HG02798 (cell line): ENCODE data around the gene VPS52.

Source experiments
- ATAC-seq: cut with Tn5 transposase; IDR thresholded peaks from one replicate; pipeline ENCODE4 v1.9.1; 2021; ENCODE audit warnings: mild to moderate bottlenecking; ENCODE audit not compliant: unreplicated experiment, poor library complexity

Gene VPS52, protein sequence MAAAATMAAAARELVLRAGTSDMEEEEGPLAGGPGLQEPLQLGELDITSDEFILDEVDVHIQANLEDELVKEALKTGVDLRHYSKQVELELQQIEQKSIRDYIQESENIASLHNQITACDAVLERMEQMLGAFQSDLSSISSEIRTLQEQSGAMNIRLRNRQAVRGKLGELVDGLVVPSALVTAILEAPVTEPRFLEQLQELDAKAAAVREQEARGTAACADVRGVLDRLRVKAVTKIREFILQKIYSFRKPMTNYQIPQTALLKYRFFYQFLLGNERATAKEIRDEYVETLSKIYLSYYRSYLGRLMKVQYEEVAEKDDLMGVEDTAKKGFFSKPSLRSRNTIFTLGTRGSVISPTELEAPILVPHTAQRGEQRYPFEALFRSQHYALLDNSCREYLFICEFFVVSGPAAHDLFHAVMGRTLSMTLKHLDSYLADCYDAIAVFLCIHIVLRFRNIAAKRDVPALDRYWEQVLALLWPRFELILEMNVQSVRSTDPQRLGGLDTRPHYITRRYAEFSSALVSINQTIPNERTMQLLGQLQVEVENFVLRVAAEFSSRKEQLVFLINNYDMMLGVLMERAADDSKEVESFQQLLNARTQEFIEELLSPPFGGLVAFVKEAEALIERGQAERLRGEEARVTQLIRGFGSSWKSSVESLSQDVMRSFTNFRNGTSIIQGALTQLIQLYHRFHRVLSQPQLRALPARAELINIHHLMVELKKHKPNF

GRCh38 chr6:33271468-33272274 is at the start of gene VPS52, which contains the start of gene RPS18:
Gene VPS52 (minus strand): TSS chr6:33271876. CDS start chr6:33271675, 201 bp downstream.
Gene RPS18 (plus strand): TSS chr6:33272075. CDS start chr6:33272120, 45 bp downstream.
- peak; percentile 90 for ATAC-seq

GRCh38 chr6:33321227-33321626 is 49.6 kb upstream of the VPS52 start:
- no peak for ATAC-seq

DNA sequence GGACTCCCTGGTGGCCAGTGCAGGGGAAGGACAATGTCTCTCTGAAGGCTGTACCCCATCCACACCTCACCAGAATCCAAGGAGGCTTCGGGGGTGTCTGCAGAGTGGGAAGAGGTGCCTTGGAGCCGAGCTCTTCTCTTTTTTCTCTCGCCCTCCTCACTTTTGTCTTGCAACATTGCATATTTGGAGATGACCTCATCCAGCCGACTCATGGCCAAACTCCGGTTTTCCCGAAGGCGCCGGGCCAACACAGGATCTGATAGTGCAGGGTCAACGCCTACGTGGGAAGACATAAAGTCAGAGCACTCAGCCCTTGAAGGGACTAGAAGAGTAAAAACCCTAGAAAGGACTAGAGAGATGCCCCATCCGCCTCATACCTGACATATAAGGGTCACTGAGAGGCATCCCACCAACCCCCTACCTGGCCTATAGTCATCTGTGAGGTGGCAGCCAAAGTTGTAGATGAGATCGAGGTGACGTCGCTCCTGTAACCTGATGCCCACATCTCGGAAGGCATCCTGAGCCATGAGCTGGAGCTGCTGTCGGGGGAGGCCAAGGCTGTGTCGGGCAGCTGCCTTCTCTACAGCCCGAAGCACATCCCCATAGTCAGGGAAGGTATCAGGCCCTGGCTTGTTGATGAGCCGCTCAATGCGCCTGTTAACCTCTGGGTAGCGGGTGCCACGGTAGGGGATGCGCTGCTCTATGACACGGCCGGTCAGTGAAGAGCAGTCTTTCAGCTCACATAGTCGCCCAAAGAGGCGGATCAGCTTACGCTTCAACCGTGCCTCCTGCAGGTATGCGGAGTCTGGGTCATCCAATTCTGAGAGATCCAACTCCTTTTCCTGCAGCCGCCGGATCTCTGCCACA is 48.9 kb upstream of the VPS52 start:
- ATAC-seq = no peak

GRCh38 chr6:33319939-33320314 is 48.3 kb upstream of the VPS52 start:
- no peak for ATAC-seq

DNA sequence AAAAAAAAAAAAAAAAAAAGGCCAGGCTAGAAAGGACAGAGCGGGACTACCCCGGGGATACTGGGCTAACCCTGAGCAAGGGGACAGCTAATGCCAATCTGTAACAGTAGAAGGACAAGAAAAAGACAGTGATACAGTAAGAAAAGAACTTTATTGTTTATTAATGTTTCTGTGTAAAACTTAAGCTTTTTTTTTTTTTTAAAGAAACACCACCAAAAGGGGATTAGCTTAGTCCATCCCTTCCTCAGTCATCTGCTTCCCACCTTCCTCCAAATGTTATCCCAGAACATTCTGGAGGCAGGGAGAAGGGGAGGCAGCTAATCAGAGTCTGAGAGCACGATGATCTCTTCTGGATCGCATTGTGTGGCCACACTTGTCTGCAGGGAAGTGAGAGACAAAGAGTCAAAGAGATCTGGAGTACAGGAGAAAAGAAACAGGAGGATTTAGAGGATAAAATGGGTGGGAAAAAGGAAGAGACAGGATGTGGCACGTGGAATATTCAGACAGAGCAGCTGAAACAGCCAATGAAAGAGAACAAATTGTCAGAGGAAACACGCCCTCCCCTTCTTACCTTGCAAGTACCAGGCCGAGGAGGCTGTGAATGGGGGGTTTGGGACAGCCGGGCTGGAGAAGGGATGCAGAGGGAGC is 46.9 kb upstream of the VPS52 start:
- ATAC-seq = no peak

DNA sequence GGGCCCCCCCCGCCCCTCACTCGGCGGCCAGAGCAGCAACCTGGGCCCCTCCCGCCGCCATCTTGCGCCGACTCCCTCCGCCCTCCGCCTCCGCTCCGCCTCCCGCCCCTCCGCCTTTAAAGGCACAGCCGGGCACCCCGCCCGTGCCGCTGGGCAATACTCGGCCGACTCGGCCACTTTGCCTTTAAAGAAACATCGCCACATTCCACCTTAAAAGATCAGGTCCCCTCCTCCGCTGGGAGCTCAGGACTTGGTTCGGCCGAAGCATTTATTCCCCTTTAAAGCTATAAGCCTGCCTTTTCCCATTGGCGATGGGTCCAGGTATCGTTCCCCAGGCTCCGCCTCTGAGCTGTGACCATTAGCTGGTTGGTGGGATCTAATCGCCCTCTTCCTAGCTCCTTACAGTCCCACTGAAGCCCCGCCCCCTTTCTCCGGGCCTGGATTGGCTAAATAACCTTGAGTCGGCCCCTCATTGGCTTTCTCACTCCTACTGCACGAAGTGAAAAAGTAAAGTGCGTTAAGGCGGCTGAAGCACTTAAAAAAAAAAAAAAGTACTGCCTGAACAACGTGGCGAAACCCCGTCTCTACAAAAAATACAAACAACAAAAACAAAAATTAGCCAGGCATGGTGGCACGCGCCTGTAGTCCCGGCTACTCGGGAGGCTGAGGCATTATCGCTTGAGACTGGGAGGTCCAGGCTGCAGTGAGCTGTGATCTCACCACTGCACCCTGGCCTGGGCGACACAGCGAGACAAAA is 46.2 kb upstream of the VPS52 start, which contains the start of gene ZBTB22:
ZBTB22 (minus strand) TSS at position 76 of the 757 bp plus-strand sequence. CDS start 828 bp downstream, outside the sequence.
- ATAC-seq = peak; percentile 65

DNA sequence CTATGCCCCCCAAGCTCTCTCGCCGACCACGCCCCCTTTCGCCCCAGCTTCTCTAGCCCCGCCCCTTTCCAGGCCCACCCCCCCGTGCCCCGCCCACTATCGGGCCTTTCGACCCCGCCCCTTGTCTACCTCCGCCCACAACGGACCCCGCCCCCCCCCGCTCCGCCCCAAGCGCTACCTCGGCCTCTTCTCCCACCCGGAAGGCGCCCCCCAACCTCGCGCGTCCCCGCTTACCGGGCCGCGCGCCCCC is 45.7 kb upstream of the VPS52 start:
- ATAC-seq = no peak

- no peak for ATAC-seq
Measured at GRCh38 chr6:33316603-33317418, 45.1 kb upstream of the VPS52 start.

- ATAC-seq = no peak
Measured at GRCh38 chr6:33315793-33316602, 44.3 kb upstream of the VPS52 start.

- ATAC-seq = no peak
Measured at GRCh38 chr6:33314943-33315792, 43.5 kb upstream of the VPS52 start.

DNA sequence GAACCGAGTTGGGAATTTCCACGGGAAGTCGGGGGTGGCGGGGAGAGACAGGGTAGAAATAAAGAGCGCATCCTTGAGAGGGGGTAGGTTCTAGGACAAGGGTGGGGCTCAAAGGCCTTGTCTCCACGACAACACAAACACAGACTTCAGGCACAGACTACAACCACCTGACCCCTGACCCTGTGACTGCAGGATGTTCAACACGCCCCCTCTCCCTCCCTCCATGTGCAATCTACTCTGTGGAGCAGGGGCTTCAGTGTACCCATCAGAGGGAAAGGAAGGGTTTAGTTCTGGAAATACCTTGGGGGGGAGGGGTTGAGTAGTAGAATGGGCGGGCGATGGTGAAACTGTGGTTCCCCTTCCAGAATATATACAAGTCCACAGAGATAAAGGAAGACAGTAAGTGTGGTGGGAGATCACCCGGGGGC is 42.9 kb upstream of the VPS52 start:
- ATAC-seq = no peak

- ATAC-seq = peak; percentile 40
Measured at GRCh38 chr6:33313709-33314514, 42.2 kb upstream of the VPS52 start, which contains the start of gene TAPBP. Gene TAPBP (minus strand): TSS chr6:33314078. CDS start chr6:33314041, 37 bp downstream.

DNA sequence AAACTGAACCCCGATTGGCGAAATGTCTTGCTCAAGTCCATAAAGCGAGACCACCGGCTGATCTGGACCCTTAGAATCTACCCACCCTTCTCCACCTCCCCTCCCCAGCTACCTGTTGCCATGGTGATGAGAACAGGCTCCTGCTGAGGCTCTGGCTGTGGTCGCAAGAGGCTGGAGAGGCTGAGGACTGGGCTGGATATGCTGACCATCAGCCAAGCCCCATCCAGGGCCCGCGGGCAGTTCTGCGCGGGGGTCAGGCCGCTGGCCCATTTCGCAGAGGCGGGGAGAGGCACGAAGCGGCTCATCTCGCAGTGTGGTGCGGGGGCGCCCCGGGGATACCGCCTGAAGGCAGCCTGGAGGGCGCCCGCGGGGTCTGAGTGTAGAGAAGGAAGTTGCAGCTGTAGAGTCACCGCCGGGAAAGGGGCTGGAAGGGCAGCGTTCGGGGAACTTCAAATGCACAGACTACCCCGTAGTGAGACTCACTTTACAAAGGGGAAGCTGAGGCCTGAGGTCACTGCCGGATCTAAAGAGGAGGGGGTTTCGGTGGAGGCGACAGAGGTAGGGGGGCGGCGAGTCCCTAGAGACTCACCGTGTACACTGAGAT is 41.5 kb upstream of the VPS52 start:
- ATAC-seq = peak; percentile 3

DNA sequence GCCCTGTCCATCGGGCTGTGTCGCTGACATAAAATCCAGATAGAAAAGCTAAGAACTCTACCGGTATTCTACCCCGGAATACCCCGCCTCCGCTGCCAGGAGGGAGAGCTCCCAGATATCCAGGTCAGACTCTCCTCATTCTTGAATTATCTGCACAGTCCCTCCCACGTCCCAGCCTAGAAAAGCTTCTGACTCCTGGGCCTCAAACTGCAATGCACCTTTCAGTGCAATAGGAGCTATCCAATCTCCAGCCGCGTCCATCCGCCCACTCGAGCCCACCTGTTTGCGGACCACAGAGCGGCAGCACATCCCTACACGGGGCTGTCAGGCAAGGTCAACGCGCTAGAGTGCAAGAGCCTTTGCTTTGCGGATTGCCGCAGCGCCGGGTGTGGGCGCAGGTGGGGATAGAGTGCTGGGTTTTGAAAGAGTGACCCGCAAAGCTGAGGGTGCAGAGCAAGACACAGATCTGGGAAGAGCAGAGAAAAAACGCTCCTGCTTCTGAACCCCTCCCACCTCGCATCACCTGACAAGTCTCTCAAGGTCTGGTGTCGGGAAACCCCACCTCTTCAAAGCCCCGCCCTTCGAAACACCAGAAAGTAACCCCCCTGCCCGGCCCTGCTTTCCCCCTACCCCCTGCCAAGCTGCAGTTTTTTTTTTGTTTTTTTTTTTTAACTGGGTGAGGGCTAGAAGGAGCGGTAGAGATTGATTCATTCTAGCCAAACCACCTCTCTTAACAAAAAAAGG is 40.9 kb upstream of the VPS52 start:
- ATAC-seq = peak; percentile 36
